Glomerular endothelial cell (primary cell): Measurements from ENCODE around the gene ETNK1. TPM values are rescaled to one million over a fixed set of nuclear protein-coding genes. Genes with fewer than 3 reads are reported as not detected.
"Not testable (repeated sequence)": the region's sequence is repeated elsewhere in the genome, so short reads cannot be mapped to it uniquely, and the experiment has no call there.

Source experiments
- DNase-seq: peaks from one replicate; pipeline ENCODE4 v3.0.0-alpha.2; 2011; ENCODE audit warnings: low read depth, low spot score; ENCODE audit errors: extremely low read depth
- total RNA-seq: library from RNA; depleted of rRNA; stranded (reverse); fragments of >200 nt; gene quantifications from 2 replicates; pipeline ENCODE4 v1.2.3, GENCODE V29; 2015

The ETNK1 gene
- total RNA-seq, 1 donor from 2014 or later, result 33.1 TPM

DNA sequence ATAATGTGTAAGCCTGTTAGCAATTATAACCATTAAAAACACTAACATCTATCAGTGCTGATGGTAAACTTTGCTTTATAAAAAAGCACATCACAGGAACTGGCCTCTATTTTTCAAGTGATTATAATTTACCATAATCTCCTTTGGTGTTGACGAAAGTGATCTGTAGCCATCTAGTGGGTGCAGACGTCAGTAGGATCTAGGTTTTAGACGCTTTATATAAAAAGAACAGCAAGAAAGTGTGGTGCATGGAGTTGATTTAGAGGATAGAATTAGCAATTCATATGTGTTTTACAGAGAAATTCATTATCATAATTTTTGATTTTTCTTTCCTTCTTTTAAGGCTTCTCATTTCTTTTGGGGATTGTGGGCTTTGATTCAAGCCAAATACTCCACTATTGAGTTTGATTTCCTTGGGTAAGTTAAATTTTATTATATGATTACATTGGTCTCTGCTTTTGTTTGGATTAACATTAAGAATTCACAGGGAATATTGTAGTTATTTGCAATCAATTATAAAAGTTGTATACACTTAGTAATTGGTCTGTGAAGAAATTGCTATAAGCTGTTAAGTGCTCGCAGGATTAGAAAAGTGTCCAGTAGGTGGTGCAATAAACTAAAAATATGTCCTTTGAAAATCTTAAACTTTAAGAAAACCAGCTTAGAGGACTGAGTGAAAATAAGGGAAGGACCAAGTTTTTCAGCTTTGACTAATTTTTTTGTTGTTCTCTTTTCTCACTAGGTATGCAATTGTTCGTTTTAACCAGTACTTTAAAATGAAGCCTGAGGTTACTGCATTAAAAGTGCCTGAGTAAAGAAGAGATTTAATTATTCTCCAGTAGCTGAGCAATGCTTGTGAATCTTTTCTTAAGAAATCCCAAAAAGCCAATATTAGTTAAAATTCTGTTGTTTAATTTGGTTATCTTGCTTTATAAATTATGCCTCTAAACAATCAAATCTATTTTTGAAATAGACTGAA lies 59.5 kb downstream of the ETNK1 start:
- no peak for DNase-seq

DNA sequence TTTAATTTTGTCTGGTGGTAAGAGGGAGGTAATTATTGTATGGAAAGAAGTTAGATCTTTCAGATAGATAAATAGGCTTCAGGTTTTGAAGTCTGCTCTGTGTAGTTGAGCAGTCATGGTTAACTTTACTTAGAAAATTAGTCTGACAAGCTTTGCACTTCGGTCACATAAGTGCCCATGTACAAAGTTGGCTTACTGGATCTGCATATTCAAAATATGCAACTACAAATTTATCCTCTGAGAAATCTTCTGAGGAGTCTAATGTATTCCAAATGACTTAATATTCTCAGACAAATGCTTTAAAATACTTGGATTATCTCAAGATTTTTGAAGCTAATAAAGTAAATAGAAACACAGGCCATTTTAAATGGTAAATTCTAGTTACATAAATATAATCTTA lies 61.2 kb downstream of the ETNK1 start:
- no peak for DNase-seq

DNA sequence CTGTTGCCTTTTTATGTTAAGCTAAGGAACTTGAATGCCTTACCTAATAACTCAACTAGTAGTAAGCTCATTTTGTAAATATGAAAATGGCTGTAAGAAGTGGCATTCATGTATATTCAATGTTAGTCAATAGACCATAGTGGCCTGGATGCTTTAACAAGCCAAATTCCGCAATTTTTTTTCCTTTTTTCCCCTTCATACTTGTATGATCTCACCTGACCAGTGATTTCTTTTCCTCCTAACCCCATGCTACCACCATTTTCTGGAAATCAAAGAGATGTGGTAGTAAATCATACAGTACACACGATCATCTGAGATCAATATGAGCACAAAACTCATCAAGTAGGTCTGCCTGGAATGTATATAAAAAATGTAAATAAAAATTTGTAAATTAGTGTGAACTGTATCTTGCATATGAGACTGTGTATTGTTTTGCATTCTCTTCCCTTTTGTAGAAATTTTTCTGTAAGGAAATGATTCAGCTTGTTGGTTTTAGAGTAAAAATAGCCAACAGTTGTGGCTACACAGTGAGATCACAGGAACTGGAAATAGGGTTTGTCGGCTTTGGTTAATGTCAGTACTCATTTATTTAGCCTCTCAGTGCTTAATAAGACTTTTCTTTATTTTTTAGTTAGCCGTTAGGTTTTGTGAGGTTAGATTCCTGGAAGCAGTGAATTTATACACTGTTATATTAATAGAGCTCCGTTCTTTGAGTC lies 62.5 kb downstream of the ETNK1 start:
- DNase-seq, result peak; percentile 84

DNA sequence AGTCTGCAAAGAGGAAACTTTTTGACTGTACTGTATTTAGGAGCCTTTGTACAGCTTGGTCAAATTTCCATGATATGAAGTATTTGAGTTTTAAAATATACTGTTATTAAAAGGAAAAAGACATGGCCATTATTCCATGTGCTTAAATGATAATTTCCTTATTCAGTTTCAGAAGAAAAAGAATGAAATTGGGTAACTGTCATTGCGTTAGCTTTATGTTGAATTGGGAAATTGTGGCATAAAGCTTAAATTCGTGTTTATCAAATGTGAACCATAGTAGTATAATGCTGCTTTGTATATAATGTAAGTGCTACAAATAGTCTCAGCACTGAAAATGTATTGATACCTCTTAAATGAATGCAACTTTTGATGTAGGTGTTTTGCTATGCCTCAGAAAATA lies 64.9 kb downstream of the ETNK1 start:
- no peak for DNase-seq

DNA sequence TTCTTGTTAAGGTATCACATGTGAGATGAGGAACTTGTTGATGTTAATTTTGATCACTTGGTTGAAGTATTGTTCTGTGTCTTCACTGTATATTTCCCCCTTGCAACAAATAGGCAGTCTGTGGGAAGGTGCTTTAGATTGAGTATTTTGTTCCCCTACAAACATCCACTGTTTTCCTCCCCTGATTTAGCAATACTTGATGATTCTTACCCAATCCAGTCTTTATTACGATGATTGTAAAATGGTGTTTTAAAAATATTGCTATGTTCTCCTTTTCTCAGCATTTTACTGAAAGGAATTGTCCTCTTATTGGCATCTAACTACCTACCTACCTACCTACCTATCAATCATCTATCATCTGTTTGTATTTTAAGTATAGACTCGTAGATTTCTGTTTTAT lies 66.3 kb downstream of the ETNK1 start:
- DNase-seq, result no peak

DNA sequence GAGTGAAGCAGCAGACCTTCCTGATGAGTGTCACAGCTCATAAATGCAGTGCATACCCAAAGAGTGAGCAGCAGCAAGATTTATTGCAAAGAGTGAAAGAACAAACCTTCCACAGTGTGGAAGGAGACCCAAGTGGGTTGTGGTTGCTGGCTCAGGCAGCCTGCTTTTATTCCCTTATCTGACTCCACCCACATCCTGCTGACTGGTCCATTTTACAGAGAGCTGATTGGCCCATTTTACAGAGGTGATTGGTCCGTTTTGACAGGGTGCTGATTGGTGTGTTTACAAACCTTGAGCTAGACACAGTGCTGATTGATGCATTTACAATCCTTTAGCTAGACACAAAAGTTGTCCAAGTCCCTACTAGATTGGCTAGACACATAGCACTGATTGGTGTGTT lies 67.5 kb downstream of the ETNK1 start:
- DNase-seq, result not testable (repeated sequence)

DNA sequence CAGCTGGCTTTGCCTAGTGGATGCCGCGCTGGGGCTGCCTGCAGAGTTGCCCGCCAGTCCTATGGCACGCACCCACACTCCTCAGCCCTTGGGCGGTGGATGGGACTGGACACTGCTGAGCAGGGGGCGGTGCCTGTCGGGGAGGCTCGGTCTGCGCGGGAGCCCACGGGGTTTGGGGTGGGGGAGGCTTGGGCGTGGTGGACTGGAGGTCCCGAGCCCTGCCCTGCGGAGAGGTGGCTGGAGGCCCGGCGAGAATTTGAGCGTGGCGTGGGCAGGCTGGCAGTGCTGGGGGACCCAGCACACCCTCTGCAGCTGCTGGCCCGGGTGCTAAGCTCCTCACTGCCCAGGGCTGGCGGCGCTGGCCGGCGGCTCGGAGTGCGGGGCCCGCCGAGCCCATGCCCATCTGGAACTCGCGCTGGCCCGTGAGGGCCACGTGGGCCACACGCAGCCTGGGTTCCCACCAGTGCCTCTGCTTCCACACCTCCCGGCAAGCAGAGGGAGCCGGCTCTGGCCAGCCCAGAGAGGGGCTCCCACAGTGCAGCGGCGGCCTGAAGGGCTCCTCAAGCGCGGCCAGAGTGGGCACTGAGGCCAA lies 68.1 kb downstream of the ETNK1 start:
- DNase-seq, result no peak

DNA sequence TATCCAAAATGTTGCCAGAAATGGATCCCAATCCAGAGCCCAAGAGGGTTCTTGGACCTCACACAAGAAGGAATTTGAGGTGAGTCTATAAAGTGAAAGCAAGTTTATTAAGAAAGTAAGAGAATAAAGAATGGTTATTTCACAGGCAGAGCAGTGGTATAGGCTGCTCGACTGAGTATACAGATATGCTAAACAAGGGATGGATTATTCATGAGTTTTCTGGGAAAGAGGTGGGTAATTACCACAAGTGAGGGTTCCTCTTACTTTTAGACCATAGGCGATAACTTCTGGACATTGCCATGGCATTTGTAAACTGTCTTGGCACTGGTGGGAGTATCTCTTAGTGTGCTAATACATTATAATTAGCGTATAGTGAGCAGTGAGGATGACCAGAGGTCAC lies 73.6 kb downstream of the ETNK1 start:
- no peak for DNase-seq

DNA sequence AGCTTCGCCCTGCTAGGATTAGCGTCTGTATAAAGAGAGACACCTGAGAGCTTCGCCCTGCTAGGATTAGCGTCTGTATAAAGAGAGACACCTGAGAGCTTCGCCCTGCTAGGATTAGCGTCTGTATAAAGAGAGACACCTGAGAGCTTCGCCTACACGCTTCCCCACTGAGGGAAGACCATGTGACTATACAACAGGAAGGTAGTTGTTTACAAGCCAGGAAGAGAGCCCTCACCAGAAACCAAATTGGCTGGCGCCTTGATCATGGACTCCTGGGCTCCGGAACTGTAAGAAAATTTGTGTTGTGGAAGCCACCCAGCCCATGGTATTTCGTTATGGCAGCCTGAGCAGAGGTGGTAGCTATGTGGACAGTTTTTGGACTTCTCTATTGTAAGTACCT lies 74.7 kb downstream of the ETNK1 start:
- DNase-seq, result not testable (repeated sequence)

DNA sequence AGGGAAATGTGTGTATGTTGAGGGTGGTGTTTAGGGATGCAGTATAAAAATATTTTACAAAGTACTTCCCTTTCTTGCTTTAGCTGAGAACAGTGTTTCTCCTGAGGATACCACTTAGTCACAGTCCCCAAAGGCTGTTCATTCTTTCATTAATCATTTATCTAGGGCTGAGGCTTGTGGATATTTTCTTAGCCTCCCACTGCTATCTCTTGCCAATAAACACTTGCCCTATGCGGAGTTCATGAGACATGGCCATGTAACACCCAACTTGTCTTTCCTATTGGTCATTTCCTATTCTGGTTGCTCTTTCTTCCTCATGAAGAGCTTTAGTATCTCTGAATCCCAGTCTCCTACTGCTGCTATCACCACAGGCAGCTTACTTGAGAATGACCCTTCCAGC lies 75.1 kb downstream of the ETNK1 start:
- DNase-seq, result no peak

DNA sequence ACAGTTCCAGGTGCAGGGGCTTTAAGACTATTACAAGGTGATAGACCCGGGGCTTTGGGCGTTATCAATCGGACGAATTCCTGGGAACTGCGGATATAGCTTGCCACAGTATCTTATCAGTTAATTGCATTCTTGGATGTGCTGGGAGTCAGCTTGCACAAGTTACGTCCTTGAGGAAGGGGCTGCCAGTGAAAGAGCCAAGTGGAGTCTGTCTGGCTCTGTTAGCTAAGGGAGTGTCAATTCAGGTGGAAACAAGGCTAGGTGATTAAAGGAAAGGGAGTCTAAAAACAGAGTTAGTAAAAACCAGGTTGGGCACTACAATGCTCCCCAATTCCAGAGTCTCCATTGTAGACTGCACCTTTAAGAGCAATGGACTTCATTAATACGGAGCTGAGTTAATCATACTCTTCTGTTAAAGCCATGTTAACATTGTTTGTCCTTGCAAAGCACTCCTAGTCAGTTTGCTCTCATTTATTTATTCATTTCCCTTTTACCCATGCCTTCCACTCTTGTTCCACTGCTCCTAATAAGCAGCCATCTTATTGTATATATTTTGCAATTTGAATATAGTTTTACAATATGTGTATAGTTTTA lies 76.3 kb downstream of the ETNK1 start:
- DNase-seq, result not testable (repeated sequence)

DNA sequence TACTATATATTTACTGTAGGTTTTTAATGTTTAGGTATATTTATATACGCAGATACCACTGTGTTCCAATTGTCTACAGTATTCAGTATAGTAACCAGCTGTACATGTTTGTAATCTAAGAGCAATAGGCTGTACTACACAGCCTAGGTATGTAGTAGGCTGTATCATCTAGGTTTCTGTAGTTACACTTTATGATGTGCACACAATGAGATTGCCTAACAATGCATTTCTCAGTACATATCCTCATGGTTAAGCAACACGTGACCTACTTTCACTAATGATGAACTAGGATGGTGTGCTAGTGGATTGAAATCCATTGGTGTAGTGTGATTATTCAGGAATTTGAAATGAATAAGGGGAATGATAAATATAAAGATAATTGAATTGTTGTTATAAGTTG lies 77.7 kb downstream of the ETNK1 start:
- DNase-seq, result no peak

DNA sequence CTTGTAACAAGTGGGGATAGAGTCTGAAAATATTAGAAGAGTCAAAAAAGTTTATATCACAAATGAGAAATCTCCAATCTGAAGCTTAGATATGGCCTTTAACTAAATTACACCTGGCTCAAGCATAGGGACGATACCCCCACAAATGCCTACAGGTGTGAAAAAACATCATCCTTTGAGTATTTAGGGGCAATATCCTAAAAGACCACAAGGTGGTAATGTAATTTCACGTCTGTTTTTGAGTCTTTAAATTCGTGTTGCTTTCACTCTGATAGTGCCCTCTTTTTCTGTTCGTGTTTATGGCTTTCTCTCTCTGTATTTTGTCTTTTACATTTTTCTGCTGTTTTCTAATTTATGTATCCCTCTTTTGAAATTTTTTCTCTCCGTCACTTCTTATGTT lies 84.3 kb downstream of the ETNK1 start:
- no peak for DNase-seq

DNA sequence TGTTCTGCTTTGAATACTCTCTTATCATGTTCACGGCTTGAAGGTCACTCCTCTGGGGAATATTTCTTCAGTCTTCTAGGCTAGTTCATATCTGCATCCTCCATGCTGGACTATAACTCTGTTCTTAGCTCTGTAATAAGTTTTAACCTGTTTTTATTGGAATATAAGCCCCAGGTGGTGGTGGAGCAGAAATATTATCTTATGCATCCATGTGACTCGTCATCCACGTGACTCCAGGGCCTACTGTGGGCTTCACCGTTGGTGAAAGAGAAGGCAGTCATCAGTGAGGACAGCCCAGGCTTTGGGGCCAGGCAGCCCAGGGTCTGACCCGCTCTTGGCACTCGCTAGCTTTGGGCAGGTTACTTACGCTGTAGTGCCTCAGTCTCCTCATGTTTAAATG lies 87.1 kb downstream of the ETNK1 start:
- no peak for DNase-seq

DNA sequence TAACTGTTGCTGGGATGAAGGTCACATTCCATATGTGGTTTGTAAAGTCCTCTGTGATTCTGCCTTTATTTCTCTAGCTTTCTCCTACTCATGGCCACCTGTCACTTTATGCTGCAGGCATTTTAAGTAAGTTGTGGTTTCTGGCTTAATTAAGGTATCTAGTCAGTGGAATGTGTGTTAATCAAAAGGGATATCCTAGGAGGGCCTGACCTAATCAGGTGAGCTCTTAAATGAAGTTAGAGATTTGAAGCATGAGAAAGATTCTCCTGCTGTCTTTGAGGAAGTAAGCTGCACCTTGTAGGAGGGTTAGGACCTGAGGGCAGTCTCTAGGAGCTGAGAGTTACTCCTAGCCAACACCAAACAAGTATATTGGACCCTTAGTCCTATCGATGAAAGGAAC lies 90.3 kb downstream of the ETNK1 start:
- no peak for DNase-seq

DNA sequence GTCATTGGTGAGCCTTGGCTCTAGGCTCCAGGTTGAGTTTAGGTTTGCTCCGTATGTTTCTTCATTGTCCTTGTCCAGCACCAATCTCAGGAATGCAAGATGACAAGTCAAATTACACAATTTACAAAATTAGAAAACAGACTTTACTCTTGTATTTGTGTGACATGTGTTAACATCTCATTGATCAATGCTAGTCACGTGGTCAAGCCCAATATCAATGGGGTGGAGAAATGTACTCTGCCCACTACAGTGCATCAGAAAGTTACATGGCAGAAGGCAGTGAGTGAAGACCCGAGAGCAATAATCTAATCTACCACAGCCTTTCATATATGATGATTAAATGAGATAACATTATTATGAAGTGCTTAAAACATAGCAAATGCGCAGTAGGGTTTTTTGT lies 94.8 kb downstream of the ETNK1 start:
- no peak for DNase-seq

DNA sequence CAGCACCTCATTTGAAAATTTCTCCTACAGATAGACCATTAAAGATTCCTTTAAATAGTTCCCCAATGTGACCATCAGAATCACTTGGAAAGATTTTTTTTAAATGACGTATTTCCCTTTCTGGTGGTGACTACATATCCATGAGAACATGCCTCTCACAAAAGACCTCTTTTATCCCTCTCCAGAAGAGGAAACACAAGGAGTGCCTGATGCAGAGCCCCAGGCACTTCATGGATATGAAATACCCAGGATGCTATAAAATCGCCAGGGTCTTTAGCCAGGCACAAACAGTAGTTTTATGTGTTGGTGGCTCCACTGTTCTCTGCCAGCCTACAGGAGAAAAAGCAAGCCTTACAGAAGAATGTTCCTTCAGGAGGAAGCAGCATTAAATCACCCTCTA lies 97.1 kb downstream of the ETNK1 start:
- no peak for DNase-seq

DNA sequence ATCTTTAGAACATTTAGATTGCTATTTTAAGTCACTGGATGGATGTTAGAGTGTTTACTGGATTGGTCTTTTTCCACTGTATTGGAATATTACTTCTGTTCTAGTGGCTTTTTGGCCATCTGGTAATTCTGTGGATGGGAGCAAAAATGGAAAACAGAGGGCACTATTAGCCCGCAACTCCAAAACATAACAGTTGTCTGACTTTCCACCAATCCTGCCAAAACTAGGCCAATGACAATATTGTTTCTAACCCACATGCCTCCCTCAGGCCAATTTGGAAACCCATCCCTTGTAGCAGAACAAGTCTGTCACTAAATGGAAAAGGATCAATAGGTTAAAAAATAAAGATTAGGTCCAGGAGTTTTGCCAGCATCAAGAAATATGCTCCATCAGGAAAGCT lies 97.8 kb downstream of the ETNK1 start:
- DNase-seq, result no peak

DNA sequence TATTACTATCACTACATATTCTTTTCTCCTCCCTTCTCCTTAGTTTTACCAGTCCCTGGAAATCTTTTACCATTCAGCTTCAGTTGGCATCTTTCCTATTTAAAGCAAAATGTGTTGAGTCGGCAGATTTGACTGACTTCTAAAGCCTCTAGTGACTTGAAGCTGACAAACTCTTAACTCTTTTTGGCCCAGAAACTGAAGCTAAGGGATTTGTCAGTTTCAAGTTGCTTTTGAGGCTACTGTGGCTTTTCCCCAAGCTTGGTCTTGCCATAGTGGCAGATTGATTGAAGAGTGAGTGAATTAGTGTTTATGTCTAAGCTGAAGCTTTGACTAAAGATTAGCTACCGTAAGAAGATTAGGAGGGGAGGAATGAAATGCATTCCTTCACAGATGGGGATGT lies 104.0 kb downstream of the ETNK1 start:
- DNase-seq, result no peak

DNA sequence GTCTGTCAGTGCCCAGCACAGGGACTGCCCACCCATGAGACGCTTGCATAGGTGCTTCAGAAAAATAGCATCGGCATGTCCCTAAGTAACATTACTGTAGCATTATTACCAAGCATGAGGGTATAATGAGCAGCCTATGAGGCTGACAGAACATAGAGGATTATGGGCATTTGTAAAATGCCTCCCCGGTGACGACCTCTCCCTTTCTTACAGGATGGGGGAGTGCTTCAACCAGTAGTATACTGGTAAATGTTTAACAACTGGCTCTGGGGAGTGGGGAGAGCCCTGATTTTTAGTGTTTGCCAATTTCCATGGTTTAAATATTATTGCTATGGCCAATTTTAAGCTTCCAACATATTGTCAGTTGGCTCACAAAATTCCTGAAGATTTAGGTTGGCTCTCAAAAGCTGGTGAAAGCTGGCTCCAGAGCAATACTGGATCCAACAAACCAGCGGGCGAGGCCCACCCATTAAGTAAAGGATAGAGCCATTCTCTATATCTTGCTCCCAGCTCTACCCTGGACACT lies 104.5 kb downstream of the ETNK1 start:
- no peak for DNase-seq

DNA sequence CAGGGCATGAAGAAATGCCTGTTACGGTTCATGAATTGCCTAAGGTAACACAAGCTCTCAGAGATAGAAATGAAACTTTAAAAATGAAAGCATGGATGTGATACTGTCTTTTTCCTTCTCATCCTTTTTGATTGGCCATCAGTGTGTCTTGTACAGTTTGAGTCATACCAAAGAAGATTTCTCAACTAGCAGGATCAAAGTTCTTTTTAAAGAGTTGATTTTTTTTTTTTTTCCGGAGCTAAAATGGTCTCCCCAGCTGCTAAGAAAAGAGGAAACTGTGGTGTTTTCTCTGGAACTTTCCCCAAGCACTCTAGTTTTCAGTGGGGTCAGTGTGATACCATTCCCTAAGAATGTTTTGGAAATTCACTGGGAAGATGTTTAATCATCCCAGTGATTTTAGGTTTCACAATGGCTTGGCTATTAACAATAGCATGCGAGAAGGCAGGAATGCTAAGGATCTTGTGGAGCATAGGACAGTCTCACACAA lies 105.0 kb downstream of the ETNK1 start:
- no peak for DNase-seq
